ENCODE data around the gene FMO2. TPM values are rescaled to one million over a fixed set of nuclear protein-coding genes. Genes with fewer than 3 reads are reported as not detected.

FMO2 gene, protein sequence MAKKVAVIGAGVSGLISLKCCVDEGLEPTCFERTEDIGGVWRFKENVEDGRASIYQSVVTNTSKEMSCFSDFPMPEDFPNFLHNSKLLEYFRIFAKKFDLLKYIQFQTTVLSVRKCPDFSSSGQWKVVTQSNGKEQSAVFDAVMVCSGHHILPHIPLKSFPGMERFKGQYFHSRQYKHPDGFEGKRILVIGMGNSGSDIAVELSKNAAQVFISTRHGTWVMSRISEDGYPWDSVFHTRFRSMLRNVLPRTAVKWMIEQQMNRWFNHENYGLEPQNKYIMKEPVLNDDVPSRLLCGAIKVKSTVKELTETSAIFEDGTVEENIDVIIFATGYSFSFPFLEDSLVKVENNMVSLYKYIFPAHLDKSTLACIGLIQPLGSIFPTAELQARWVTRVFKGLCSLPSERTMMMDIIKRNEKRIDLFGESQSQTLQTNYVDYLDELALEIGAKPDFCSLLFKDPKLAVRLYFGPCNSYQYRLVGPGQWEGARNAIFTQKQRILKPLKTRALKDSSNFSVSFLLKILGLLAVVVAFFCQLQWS
- not detected in 2 replicates for total RNA-seq (2014; rRNA removed; shearing (Covaris generic))
- not detected in 2 replicates for polyA plus RNA-seq (2015; cell fraction: cytosol; rRNA removed)
- polyA plus RNA-seq (2015; cell fraction: nucleus; rRNA removed): not detected in 2 replicates

DNA sequence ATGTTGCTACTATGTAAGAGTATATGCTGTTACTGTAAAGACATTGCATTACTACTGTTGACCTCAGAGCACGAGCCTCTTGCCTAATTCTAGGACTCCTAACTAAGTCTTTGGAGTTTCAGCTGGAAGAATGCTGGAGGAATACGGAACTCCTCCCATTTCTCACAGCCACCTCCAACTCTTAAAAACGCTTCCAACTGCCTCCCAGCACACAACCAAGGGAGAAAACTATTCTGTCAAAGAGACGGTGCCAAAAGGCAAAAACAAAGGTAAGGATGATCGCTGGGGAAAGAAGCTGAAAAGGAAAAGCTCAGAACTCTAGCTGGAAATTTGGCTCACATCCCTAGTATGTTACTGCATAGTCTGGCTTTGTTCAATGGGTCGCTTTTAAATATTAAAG is at the start of gene FMO2:
TSS of gene FMO2 (plus strand) at position 210 of the 400 bp plus-strand sequence. CDS start 414 bp downstream, outside the sequence.
- in situ Hi-C loops (cut with HindIII; ENCODE audit: low pct_unique_long_range_greater_than_20kb, low sequenced_read_pairs): no loop called here
- no peak for DNase-seq (ENCODE audit: low read depth, low spot score)

DNA sequence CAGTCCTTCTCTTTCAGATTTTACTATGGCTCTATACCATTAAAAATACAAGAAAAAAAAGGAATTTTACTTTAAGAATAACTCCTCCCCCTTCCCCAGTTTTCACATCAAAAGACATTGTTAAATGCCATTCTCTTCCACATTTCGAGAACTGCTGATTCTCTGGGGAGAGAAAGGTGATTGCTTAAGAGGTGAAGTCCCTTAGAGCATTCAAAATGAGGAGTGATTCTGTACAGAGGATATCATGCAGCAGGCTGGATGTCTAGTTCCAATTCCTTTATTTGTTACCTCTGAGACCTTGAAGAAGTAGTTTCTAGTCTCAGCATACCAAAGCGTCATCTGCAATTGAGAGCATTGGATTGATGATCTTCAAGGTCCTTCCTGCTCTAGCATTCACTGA is 47.5 kb upstream of the FMO2 start:
- no peak for DNase-seq (ENCODE audit: low read depth, low spot score)
- in situ Hi-C loops (cut with HindIII; ENCODE audit: low pct_unique_long_range_greater_than_20kb, low sequenced_read_pairs): no loop called here

- in situ Hi-C loops (cut with HindIII; ENCODE audit: low pct_unique_long_range_greater_than_20kb, low sequenced_read_pairs): no loop called here
- DNase-seq (ENCODE audit: low read depth, low spot score): no peak
Measured at GRCh38 chr1:171138980-171139379, 46.1 kb upstream of the FMO2 start.

GRCh38 chr1:171139890-171140289 is 45.2 kb upstream of the FMO2 start:
- DNase-seq (ENCODE audit: low read depth, low spot score): no peak
- in situ Hi-C loops (cut with HindIII; ENCODE audit: low pct_unique_long_range_greater_than_20kb, low sequenced_read_pairs): no loop called here

- in situ Hi-C loops (cut with HindIII; ENCODE audit: low pct_unique_long_range_greater_than_20kb, low sequenced_read_pairs): no loop called here
- DNase-seq (ENCODE audit: low read depth, low spot score): no peak
Measured at GRCh38 chr1:171140401-171140800, 44.7 kb upstream of the FMO2 start.

- in situ Hi-C loops (cut with HindIII; ENCODE audit: low pct_unique_long_range_greater_than_20kb, low sequenced_read_pairs): no loop called here
- DNase-seq (ENCODE audit: low read depth, low spot score): no peak
Measured at GRCh38 chr1:171140956-171141687, 44.0 kb upstream of the FMO2 start.

DNA sequence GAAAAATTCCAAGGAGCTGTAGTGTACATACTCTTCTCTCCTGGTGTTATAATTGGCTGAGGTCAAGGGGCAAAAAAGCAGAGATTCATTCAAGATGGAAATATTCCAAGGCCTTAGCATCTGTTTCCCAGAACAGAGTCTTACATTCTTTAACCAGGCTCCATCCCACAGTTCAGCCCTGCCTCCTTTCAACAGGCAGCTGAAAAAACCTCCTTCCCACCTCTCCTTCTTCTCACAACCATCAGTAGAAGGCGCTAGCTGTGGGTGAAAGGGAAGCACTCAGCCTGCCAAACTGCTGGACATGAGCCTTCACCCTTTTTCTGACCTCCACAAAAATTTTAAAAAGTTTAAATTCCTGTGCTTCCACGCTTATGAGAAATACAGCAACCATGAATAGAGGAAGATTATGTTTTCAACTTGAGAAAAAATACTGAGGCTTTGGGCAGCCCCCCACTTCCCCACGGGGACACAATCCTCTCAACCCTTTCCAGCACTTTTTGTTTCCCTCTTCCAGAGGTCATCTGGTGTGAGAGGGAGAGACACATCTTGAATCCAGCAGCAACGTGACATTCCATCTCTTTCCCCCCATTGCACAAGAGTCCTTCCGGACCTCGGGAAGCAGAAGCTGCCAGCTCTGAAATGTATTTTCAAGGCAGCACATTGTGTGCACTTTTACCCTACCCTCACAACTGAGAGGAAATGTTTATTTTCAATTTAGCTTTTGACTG is 43.2 kb upstream of the FMO2 start:
- in situ Hi-C loops (cut with HindIII; ENCODE audit: low pct_unique_long_range_greater_than_20kb, low sequenced_read_pairs): no loop called here
- peak; percentile 26 for DNase-seq (ENCODE audit: low read depth, low spot score)

DNA sequence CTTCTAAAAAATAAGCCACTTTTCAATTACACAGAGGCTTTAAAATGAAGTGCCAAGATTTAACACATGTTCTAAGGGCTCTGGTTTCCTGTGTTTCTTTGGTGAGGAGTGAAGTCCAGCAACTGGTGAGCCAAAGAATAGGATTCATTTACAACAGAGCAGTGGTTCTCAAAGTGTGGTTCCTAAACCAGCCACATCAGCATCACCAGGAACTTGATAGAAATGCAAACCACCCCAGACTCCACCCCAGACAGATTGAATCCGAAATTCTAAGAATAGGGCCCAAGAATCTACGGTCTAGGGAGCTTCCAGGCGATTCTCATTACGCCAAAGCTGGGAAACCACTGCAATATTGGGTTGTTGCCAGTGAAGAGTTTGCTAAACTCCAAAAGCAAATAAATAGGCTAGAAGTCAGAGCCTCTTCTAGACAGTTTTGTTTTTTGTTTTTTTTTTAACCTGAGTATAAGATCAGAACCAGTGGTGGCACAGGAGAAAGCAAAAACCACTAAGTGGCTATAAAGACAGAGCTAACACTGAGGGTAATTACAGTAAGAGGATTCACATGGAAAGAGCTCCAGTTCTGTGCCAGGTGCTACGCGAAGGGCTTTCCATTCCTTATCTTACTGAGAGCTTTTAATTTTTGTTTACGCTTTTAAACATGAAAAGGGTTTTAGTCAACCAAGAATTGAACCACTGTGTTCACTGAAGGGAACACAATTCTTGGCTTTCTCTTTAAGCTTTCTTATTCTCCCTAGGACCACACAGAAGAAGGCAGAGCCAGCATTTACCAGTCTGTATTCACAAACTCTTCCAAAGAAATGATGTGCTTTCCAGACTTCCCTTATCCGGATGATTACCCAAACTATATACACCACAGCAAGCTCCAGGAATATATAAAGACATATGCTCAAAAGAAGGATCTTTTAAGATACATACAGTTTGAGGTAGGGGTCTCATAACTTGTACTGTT is 42.4 kb upstream of the FMO2 start:
- peak; percentile 10 for DNase-seq (ENCODE audit: low read depth, low spot score)

DNA sequence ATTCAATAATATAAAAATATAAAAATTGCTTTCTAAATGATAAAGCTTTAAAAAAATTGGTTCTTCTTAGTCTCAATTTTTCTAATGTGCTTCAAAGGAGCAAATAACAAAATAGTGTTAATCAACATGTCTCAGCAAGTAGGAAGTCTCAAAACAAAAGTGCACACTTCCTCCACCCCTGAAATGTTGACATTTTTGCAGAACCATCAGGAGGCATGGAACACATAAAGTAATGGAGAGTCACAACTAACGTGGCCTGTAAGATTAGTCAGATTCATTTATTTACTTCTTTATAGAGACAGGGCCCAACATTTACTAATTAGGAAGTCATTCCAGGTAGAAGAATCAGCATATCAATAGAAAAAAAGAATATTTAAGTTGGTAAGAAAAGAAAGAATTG is 34.9 kb upstream of the FMO2 start:
- no peak for DNase-seq (ENCODE audit: low read depth, low spot score)
- in situ Hi-C loops (cut with HindIII; ENCODE audit: low pct_unique_long_range_greater_than_20kb, low sequenced_read_pairs): no loop called here

More for the DNA sequence above, 42.4 kb upstream of the FMO2 start:
- in situ Hi-C loops (cut with HindIII; ENCODE audit: low pct_unique_long_range_greater_than_20kb, low sequenced_read_pairs): no loop called here

DNA sequence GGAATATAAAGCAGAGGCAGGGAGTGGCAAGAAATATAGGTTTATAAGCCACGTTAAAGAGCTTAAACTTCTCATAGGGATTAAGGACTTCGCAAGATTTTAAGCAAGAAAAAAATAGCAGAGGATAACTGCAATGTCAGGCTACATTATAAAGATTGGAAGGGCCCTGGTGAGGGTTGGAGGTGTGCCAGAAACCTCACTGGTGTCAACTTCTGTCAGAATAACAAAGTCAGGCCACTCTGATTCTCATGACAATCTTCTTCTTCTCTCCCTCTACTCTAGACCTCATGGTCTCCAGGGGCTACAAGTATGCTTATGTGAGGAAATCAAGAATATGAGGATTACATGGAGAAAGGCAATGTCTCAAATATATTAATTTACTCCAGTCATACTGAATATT is 32.6 kb upstream of the FMO2 start:
- no peak for DNase-seq (ENCODE audit: low read depth, low spot score)
- in situ Hi-C loops (cut with HindIII; ENCODE audit: low pct_unique_long_range_greater_than_20kb, low sequenced_read_pairs): no loop called here

DNA sequence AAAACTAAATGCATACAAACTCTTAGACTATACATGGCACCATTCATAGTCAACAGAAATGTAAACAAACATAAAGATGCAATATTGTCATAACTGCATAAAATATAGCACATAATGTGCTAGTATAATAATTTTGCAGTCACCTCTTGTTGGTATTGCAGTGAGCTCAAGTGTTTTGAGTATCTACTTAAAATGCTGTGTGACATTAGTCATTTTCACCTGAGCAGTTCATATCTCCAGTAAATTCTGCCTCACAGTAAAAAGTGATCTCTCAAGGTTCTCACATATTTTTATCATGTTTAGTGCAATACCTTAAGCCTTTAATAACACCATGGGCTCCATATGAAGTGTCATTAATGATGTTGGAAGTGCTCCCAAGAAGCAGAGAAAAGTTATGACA is 29.6 kb upstream of the FMO2 start:
- DNase-seq (ENCODE audit: low read depth, low spot score): no peak
- in situ Hi-C loops (cut with HindIII; ENCODE audit: low pct_unique_long_range_greater_than_20kb, low sequenced_read_pairs): no loop called here

DNA sequence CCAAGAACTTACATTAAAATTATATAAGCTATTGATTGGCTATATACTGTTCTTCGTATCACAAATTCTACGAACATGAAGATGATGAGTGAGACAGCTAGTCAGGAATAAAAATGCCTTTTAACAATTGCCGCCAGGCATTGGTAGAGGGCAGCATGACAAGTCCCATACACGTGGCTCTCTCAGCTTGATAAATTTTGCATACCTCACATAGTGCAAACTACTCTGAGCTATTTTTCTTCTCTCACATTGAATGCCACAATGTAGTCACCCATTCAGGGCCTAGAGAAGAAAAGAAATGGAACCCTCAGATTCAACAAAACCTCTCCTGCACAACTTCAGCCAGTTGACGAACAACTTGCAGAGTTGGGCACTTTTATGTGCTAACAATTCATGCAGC is 27.0 kb upstream of the FMO2 start:
- DNase-seq (ENCODE audit: low read depth, low spot score): no peak
- in situ Hi-C loops (cut with HindIII; ENCODE audit: low pct_unique_long_range_greater_than_20kb, low sequenced_read_pairs): no loop called here

- in situ Hi-C loops (cut with HindIII; ENCODE audit: low pct_unique_long_range_greater_than_20kb, low sequenced_read_pairs): no loop called here
- DNase-seq (ENCODE audit: low read depth, low spot score): no peak
Measured at GRCh38 chr1:171158551-171158950, 26.5 kb upstream of the FMO2 start.

GRCh38 chr1:171159148-171159547 is 26.0 kb upstream of the FMO2 start:
- in situ Hi-C loops (cut with HindIII; ENCODE audit: low pct_unique_long_range_greater_than_20kb, low sequenced_read_pairs): no loop called here

GRCh38 chr1:171160211-171160610 is 24.9 kb upstream of the FMO2 start:
- peak; percentile 6 for DNase-seq (ENCODE audit: low read depth, low spot score)
- in situ Hi-C loops (cut with HindIII; ENCODE audit: low pct_unique_long_range_greater_than_20kb, low sequenced_read_pairs): no loop called here

More at GRCh38 chr1:171159148-171159547, 26.0 kb upstream of the FMO2 start:
- DNase-seq (ENCODE audit: low read depth, low spot score): no peak

DNA sequence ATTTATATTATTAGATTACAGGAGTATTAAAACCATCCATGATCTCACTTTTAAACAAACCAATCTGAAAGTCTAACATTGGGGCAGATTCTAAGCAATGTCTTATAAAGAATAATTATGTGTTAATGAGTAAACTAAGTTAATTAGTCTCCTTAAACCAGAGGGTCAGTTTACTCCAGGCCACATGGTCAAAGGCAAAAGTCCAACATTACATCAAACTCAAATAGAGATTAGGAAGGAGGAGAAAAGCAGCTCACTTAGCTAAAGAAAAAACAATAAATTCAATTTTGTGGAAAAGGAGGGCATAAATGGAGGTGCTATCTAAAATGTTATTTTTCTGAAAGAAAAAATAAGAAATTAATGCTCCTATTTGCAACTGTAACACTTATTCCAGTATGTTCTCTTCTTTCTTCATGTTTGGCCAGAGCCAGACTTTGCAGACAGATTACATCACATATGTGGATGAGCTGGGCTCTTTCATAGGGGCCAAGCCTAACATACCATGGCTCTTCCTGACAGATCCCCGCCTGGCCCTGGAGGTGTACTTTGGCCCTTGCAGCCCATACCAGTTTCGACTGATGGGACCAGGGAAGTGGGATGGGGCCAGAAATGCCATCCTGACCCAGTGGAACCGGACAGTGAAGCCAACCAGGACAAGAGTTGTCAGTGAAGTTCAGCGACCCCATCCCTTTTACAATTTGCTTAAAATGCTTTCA is 24.3 kb upstream of the FMO2 start:
- in situ Hi-C loops (cut with HindIII; ENCODE audit: low pct_unique_long_range_greater_than_20kb, low sequenced_read_pairs): no loop called here
- no peak for DNase-seq (ENCODE audit: low read depth, low spot score)
